Measurements from ENCODE around the gene KLRK1. TPM values are rescaled to one million over a fixed set of nuclear protein-coding genes. Genes with fewer than 3 reads are reported as not detected.
"Not testable (repeated sequence)": the region's sequence is repeated elsewhere in the genome, so short reads cannot be mapped to it uniquely, and the experiment has no call there.

Gene KLRK1
- total RNA-seq, 1 experiment from 2014 or later: 2.3 TPM

DNA sequence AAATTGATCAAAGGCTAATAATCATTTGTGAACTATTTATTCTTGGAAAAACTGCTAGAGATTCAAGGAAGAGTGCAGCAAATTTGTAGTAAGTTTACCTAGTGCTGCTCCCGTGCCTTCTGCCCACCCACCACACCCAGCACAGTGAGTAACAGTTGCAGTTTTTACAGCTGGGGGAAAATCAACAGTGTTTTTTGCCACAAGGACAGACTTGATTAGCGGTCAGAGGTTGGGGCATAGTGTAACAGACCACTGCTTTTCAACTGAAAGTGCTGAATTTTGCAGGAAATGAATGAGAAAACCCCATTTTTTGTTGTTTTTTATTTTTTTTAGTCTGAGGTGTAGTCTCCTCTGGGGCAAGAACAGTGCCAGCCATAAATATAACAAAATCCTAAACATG is 7.5 kb upstream of the KLRK1 start:
- TF ChIP-seq, protein P1, sequence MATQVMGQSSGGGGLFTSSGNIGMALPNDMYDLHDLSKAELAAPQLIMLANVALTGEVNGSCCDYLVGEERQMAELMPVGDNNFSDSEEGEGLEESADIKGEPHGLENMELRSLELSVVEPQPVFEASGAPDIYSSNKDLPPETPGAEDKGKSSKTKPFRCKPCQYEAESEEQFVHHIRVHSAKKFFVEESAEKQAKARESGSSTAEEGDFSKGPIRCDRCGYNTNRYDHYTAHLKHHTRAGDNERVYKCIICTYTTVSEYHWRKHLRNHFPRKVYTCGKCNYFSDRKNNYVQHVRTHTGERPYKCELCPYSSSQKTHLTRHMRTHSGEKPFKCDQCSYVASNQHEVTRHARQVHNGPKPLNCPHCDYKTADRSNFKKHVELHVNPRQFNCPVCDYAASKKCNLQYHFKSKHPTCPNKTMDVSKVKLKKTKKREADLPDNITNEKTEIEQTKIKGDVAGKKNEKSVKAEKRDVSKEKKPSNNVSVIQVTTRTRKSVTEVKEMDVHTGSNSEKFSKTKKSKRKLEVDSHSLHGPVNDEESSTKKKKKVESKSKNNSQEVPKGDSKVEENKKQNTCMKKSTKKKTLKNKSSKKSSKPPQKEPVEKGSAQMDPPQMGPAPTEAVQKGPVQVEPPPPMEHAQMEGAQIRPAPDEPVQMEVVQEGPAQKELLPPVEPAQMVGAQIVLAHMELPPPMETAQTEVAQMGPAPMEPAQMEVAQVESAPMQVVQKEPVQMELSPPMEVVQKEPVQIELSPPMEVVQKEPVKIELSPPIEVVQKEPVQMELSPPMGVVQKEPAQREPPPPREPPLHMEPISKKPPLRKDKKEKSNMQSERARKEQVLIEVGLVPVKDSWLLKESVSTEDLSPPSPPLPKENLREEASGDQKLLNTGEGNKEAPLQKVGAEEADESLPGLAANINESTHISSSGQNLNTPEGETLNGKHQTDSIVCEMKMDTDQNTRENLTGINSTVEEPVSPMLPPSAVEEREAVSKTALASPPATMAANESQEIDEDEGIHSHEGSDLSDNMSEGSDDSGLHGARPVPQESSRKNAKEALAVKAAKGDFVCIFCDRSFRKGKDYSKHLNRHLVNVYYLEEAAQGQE (IDR thresholded peaks at IDR 0.05; ENCODE audit: low read depth): no peak
- no peak for TF ChIP-seq EGR1 (IDR thresholded peaks at IDR 0.05; ENCODE audit: low read depth)
- no peak for TF ChIP-seq POLR2A (IDR thresholded peaks at IDR 0.05; ENCODE audit: borderline replicate concordance, extremely low read depth, insufficient read depth, insufficient read length)
- no peak for TF ChIP-seq ELF1 (IDR thresholded peaks at IDR 0.05; ENCODE audit: borderline replicate concordance, low read depth)
- TF ChIP-seq POLR2AphosphoS5 (IDR thresholded peaks at IDR 0.05; ENCODE audit: low read depth, low read length): no peak
- TF ChIP-seq CBX3 (IDR thresholded peaks at IDR 0.05; ENCODE audit: low read depth): no peak
- TF ChIP-seq, protein P2, sequence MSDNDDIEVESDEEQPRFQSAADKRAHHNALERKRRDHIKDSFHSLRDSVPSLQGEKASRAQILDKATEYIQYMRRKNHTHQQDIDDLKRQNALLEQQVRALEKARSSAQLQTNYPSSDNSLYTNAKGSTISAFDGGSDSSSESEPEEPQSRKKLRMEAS (IDR thresholded peaks at IDR 0.05): no peak
- no peak for TF ChIP-seq SP1 (IDR thresholded peaks at IDR 0.05; ENCODE audit: low read depth)
- Histone ChIP-seq H3K4me3 (replicated peaks in 1 of 2; ENCODE audit: low read depth in 1 of 2, low read length in 2 of 2) (no peak overlapping the region), H3K4me1 (ENCODE audit: control insufficient read depth in 1 of 2, insufficient read depth in 2 of 2, low read length in 2 of 2) (peaks cover 11 to 38% of the 10 kb centered on the region in 2 experiments), H2AFZ (ENCODE audit: low read depth, low read length, poor library complexity, severe bottlenecking) (no peak overlapping the region), H3K79me2 (ENCODE audit: insufficient read depth, low read length) (no peaks in the 10 kb centered on the region), H3K9me3 (ENCODE audit: control insufficient read depth in 1 of 2, insufficient read depth in 1 of 2, low read depth in 1 of 2, low read length in 2 of 2) (no peaks in the 10 kb centered on the region), H3K27ac (ENCODE audit: low read depth, low read length) (no peak overlapping the region), H3K4me2 (ENCODE audit: low read length) (no peak overlapping the region), H3K9ac (ENCODE audit: low read length) (no peak overlapping the region), H3K9me2 (ENCODE audit: insufficient read depth) (no peaks in the 10 kb centered on the region), H3K27me3 (ENCODE audit: insufficient read depth, low read length) (no peaks in the 10 kb centered on the region), H4K20me1 (ENCODE audit: insufficient read depth) (no peaks in the 10 kb centered on the region), H3K36me3 (ENCODE audit: control insufficient read depth in 1 of 2, insufficient read depth in 2 of 2, low read length in 2 of 2) (no peaks in the 10 kb centered on the region)
- DNase-seq (ENCODE audit: low read depth, low spot score) (no peak), ATAC-seq (no peak)
- ChIA-PET CTCF (interaction anchor here (1.4 kb wide), 1 partner anchor 14 kb away, joined by 3 read pairs; no protein-coding TSS in a partner anchor), POLR2A (no interaction called here), RAD21 (ENCODE audit: low non-redundant PET in 1 of 2, low total read pairs in 2 of 2, uncharacterized antibody in 2 of 2, unreplicated experiment in 2 of 2) (no interaction called here)
- BruUV-seq (replicated peaks): no TSS peak
- intact Hi-C loops (cut with micrococcal nuclease): no loop called here

- H3K36me3 ChIP-seq (ENCODE audit: control insufficient read depth in 1 of 2, insufficient read depth in 2 of 2, low read length in 2 of 2); H3K9ac ChIP-seq (ENCODE audit: low read length); H3K9me3 ChIP-seq (ENCODE audit: control insufficient read depth in 1 of 2, insufficient read depth in 1 of 2, low read depth in 1 of 2, low read length in 2 of 2); H3K9me2 ChIP-seq (ENCODE audit: insufficient read depth); POLR2A ChIA-PET; H3K79me2 ChIP-seq (ENCODE audit: insufficient read depth, low read length); H2AFZ ChIP-seq (ENCODE audit: low read depth, low read length, poor library complexity, severe bottlenecking); ATAC-seq; CTCF ChIA-PET; intact Hi-C loops (cut with micrococcal nuclease); H3K27me3 ChIP-seq (ENCODE audit: insufficient read depth, low read length); BruUV-seq (replicated peaks); H3K4me3 ChIP-seq (replicated peaks in 1 of 2; ENCODE audit: low read depth in 1 of 2, low read length in 2 of 2); DNase-seq (ENCODE audit: low read depth, low spot score); H3K4me2 ChIP-seq (ENCODE audit: low read length); RAD21 ChIA-PET (ENCODE audit: low non-redundant PET in 1 of 2, low total read pairs in 2 of 2, uncharacterized antibody in 2 of 2, unreplicated experiment in 2 of 2); H4K20me1 ChIP-seq (ENCODE audit: insufficient read depth): not testable (repeated sequence)
- Histone ChIP-seq H3K4me1 (ENCODE audit: control insufficient read depth in 1 of 2, insufficient read depth in 2 of 2, low read length in 2 of 2) (peaks cover 20 to 45% of the 10 kb centered on the region in 2 experiments), H3K27ac (ENCODE audit: low read depth, low read length) (peak overlapping the region; percentile 49; the same call in 1 of the 2 replicates)
Measured at GRCh38 chr12:10396176-10396575, 6.3 kb upstream of the KLRK1 start.

Measured in HCT116 (cell line).